Astrocyte (in vitro differentiated cells and primary cell): ENCODE data around the gene RCOR3. TPM values are rescaled to one million over a fixed set of nuclear protein-coding genes. Genes with fewer than 3 reads are reported as not detected.

Source experiments
- DNase-seq: peaks from one replicate; pipeline ENCODE4 v3.0.0-alpha.2; 2010; ENCODE audit warnings: low read depth
- FAIRE-seq: peaks from 2 replicates; lab custom pipeline; 2011; peaks lifted over from hg19 to GRCh38; lab: Jason Lieb, UNC
- H2AFZ ChIP-seq: 2 replicates; pipeline ENCODE4 v1.6.0; 2012; ENCODE audit warnings: low read depth, low read length, inconsistent platforms
- H3K27ac ChIP-seq: 2 replicates; pipeline ENCODE4 v1.5.1; 2011; ENCODE audit warnings: low read depth, low read length, inconsistent platforms
- H3K27me3 ChIP-seq: 2 replicates; pipeline ENCODE4 v1.6.0; 2011; ENCODE audit warnings: low read length, inconsistent platforms; ENCODE audit not compliant: insufficient read depth
- H3K36me3 ChIP-seq: 2 replicates; pipeline ENCODE4 v1.5.1; 2011; ENCODE audit warnings: low read length, inconsistent platforms; ENCODE audit not compliant: insufficient read depth
- H3K4me1 ChIP-seq: 2 replicates; pipeline ENCODE4 v1.5.1; 2011; ENCODE audit warnings: low read length, inconsistent platforms; ENCODE audit not compliant: insufficient read depth
- H3K4me2 ChIP-seq: 2 replicates; pipeline ENCODE4 v1.6.0; 2012; ENCODE audit warnings: low read length, inconsistent platforms
- H3K4me3 ChIP-seq: 2 replicates; pipeline ENCODE4 v1.5.1; 2011; ENCODE audit warnings: low read depth, mild to moderate bottlenecking, low read length, inconsistent platforms; ENCODE audit not compliant: insufficient read depth
- H3K79me2 ChIP-seq: 2 replicates; pipeline ENCODE4 v1.6.0; 2012; ENCODE audit warnings: mild to moderate bottlenecking, low read length, inconsistent platforms; ENCODE audit not compliant: insufficient read depth
- H3K9ac ChIP-seq: 2 replicates; pipeline ENCODE4 v1.6.0; 2012; ENCODE audit warnings: mild to moderate bottlenecking, low read length, inconsistent platforms
- H3K9me3 ChIP-seq: 2 replicates; pipeline ENCODE4 v1.5.1; 2012; ENCODE audit warnings: low read depth, mild to moderate bottlenecking, low read length, inconsistent platforms; ENCODE audit not compliant: insufficient read depth
- H4K20me1 ChIP-seq: 2 replicates; pipeline ENCODE4 v1.6.0; 2012; ENCODE audit warnings: low read length, inconsistent platforms; ENCODE audit not compliant: insufficient read depth
- H3K27ac Mint-ChIP-seq: one replicate; pipeline ENCODE4 v1.8.0; 2021; ENCODE audit warnings: mild to moderate bottlenecking, mixed read lengths; ENCODE audit not compliant: unreplicated experiment
- H3K27me3 Mint-ChIP-seq: one replicate; pipeline ENCODE4 v1.8.0; 2021; ENCODE audit warnings: low read depth, mixed read lengths; ENCODE audit not compliant: unreplicated experiment
- H3K36me3 Mint-ChIP-seq: one replicate; pipeline ENCODE4 v1.8.0; 2021; ENCODE audit warnings: low read depth, mixed read lengths; ENCODE audit not compliant: unreplicated experiment
- H3K4me1 Mint-ChIP-seq: one replicate; pipeline ENCODE4 v1.8.0; 2021; ENCODE audit warnings: low read depth, mixed read lengths; ENCODE audit not compliant: unreplicated experiment
- H3K4me3 Mint-ChIP-seq: one replicate; pipeline ENCODE4 v1.8.0; 2021; ENCODE audit warnings: mild to moderate bottlenecking, moderate library complexity, mixed read lengths; ENCODE audit not compliant: unreplicated experiment
- H3K9me3 Mint-ChIP-seq: one replicate; pipeline ENCODE4 v1.8.0; 2021; ENCODE audit warnings: mild to moderate bottlenecking, mixed read lengths; ENCODE audit not compliant: unreplicated experiment
- CTCF ChIP-seq: IDR thresholded peaks from 2 replicates; pipeline ENCODE4 v1.5.1; 2011; ENCODE audit warnings: low read depth, mild to moderate bottlenecking, inconsistent platforms, low read length, moderate library complexity; ENCODE audit not compliant: insufficient read depth
- EZH2 ChIP-seq: IDR thresholded peaks from 2 replicates; pipeline ENCODE4 v1.6.1; 2012; ENCODE audit warnings: mild to moderate bottlenecking, low read length, inconsistent platforms; ENCODE audit not compliant: insufficient read depth
- total RNA-seq: library from RNA; stranded (reverse); gene quantifications from 2 replicates; pipeline ENCODE4 v1.2.1, GENCODE V29; 2021

Gene RCOR3
- total RNA-seq, 1 donor from 2014 or later: 68.2 TPM

GRCh38 chr1:211281320-211282022 is 22.3 kb downstream of the RCOR3 start:
- Histone ChIP-seq H3K9ac (no peak overlapping the region), H3K4me3 (no peak overlapping the region), H3K9me3 (no peaks in the 10 kb centered on the region), H3K36me3 (peaks cover 31% of the 10 kb centered on the region), H3K4me1 (peaks cover 4% of the 10 kb centered on the region), H4K20me1 (no peaks in the 10 kb centered on the region), H2AFZ (no peak overlapping the region), H3K27me3 (no peaks in the 10 kb centered on the region), H3K79me2 (no peaks in the 10 kb centered on the region), H3K4me2 (no peak overlapping the region), H3K27ac (peak overlapping the region; percentile 4)
- no peaks in the 10 kb centered on the region for H3K9me3 Mint-ChIP-seq
- DNase-seq (peak; percentile 49), FAIRE-seq (no peak)
- H3K4me1 Mint-ChIP-seq: peaks cover 2% of the 10 kb centered on the region
- H3K27me3 Mint-ChIP-seq: no peaks in the 10 kb centered on the region
- no peak overlapping the region for H3K4me3 Mint-ChIP-seq
- no peak overlapping the region for H3K27ac Mint-ChIP-seq
- TF ChIP-seq CTCF (no peak), EZH2 (no peak)
- H3K36me3 Mint-ChIP-seq: peaks cover 2% of the 10 kb centered on the region

DNA sequence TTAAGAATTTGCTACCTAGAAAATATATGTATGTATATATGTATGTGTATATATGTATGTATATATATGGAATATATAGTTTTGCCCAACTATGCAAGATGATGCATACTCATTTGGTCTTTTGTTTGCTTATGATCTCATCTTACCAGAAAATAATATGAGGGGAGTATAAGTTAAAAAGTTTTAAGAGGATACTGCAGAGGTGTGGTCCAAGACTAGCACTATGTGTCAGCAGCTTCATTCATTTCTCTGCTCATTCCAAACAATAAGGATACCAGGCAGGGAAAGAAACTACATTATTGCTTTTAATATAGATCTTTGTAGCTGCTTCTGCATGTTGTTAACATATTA is 22.8 kb downstream of the RCOR3 start:
- Mint-ChIP-seq H3K9me3 (no peaks in the 10 kb centered on the region), H3K27ac (no peak overlapping the region), H3K4me3 (no peak overlapping the region), H3K4me1 (peaks cover 2% of the 10 kb centered on the region), H3K27me3 (no peaks in the 10 kb centered on the region), H3K36me3 (peaks cover 2% of the 10 kb centered on the region)
- Histone ChIP-seq H3K9me3 (no peaks in the 10 kb centered on the region), H3K79me2 (no peaks in the 10 kb centered on the region), H2AFZ (no peak overlapping the region), H3K4me2 (no peak overlapping the region), H3K4me3 (no peak overlapping the region), H3K27ac (no peak overlapping the region), H3K36me3 (peaks cover 36% of the 10 kb centered on the region), H3K9ac (no peak overlapping the region), H4K20me1 (no peaks in the 10 kb centered on the region), H3K27me3 (no peaks in the 10 kb centered on the region), H3K4me1 (peaks cover 4% of the 10 kb centered on the region)
- DNase-seq (no peak), FAIRE-seq (no peak)
- no peak for TF ChIP-seq CTCF
- no peak for TF ChIP-seq EZH2

- Mint-ChIP-seq H3K27ac (no peak overlapping the region), H3K4me1 (peaks cover 2% of the 10 kb centered on the region), H3K27me3 (no peaks in the 10 kb centered on the region), H3K9me3 (no peaks in the 10 kb centered on the region), H3K36me3 (peaks cover 6% of the 10 kb centered on the region), H3K4me3 (no peak overlapping the region)
- H3K79me2 ChIP-seq: no peaks in the 10 kb centered on the region
- peaks cover 4% of the 10 kb centered on the region for H3K4me1 ChIP-seq
- TF ChIP-seq EZH2 (no peak), CTCF (no peak)
- H3K9ac ChIP-seq: no peak overlapping the region
- H3K27ac ChIP-seq: no peak overlapping the region
- H3K27me3 ChIP-seq: no peaks in the 10 kb centered on the region
- no peak overlapping the region for H3K4me3 ChIP-seq
- H3K36me3 ChIP-seq: peaks cover 32% of the 10 kb centered on the region
- no peak overlapping the region for H2AFZ ChIP-seq
- H3K9me3 ChIP-seq: no peaks in the 10 kb centered on the region
- FAIRE-seq (peak; percentile 20), DNase-seq (peak; percentile 77)
- H4K20me1 ChIP-seq: no peaks in the 10 kb centered on the region
- no peak overlapping the region for H3K4me2 ChIP-seq
Measured at GRCh38 chr1:211285196-211285595, 26.0 kb downstream of the RCOR3 start.
